Fibroblast of skin of back (primary cell): ENCODE results near the gene U2AF2.

Source experiments
- DNase-seq: peaks from one replicate; pipeline ENCODE4 v3.0.0-alpha.2; 2013

Gene U2AF2

DNA sequence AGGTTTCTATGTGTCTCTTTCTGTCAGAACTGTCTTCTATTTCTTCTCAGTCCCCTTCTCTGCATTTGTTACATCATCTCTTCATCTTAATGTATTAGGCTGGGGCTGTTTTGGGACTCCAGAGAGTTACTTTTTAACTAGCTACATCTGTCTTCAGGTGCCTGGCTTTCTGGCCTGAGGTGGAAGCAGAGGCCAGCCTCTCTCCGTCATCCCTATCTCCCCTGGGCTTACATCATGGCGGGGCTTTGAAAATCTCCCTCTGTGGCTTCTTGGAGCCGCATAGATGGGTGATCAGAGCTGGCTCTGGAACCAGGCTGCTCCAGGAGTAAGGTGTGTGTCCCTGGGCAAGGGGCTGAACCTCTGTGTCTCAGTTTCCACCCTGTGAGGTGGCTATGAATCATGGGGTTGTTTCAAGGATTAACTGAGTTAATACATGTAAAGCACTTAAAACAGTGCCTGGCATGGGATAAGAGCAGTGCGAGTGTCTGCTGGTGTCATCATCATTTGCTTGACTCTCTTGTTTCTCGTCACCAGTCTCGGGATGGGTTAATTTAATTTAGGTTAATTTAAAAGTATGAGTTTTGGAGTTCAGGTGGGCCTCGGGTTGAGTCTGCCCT lies 22.2 kb downstream of the U2AF2 start:
- DNase-seq, result no peak

DNA sequence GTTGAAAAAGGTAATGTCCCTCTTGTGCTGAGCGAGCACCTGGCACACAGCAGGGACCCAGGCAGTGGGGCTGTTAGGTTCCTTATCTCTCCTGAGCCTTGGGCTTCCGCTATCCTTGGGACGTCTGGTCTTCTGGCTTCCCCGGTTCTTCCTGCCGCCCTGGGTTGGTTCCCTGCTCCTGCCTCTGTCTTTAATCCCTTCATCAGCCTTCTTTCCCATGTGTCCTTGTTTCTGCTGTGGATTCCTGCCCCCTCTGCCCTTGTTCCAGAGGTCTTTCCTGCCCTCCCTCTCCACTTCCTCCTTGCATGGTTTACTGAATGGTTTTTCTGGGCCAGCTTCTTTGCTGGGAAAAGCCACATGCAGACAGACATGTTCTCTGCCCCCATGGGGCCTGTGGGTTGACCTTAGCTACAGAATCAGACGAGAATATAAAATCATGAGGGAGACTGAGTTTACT lies 22.8 kb downstream of the U2AF2 start:
- no peak for DNase-seq

DNA sequence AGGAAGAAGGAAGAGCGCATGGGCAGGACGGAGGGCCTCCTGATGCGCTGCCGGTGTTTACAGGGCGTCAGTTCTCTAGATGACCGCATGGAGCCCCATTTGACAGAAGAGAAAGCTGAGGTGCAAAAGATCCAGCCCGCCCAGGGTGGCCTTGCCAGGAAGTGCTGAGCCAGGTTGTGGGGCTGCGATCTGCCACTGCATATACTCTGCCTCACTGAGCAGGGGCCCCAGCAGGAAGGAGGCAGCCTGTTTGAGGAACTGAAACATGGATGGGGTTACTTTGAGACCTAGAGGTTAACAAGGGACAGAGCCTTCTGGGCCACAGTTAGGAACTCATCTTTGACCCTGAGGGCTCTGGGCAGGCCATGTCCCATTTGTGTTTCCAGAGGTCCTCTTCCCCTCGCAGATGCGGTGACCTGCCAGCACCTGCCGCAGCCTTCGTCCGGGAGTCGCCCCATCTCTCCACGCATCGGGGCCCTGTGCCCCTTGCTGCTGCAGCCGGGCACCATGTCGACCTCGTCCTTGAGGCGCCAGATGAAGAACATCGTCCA lies 23.4 kb downstream of the U2AF2 start:
- DNase-seq, result no peak

DNA sequence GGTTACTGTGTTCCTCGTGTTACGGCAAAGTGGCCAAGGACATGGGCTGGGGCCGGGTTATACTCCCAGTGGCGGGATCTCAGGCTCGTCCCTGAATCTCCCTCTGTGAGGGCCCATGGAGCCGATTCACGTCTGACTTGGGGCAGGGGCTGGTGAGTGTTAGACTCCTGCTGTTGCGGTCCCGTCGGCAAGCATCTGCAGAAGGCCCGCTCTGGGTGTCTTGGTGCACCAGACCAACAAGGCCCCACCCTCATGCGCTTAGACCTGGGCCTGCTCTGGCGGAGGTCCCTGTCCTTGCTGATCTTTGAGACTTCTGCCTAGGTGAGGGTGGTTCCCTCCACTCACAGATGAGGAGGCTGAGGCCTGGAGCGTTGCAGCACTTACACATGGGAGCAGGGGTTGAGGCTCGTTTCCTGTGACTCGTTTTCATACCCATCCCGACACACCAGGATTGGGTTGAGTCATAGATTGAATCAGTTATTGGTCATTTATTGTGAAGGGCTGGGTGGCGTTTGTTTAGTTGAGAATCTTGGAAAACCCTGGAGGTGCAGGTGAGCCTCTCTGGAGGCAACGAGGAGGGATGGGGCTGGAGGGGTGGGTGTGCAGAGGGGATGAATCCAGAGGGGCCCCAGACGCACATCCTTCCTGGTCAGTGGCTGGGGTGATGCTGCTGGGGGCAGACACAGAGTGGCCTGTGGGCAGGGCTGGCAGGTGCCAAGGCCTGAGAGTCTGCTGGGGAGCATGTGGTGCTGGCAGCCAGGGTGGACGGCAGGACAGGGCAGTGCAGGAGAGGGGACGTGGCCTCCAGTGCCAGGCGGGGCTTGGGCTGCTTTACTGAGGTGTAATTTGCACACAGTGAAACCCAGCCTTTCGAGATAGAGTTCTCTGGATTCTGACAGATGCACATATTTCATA lies 24.8 kb downstream of the U2AF2 start:
- peak; percentile 24 for DNase-seq

- no peak for DNase-seq
Observed at GRCh38 chr19:55680339-55681130, 25.7 kb downstream of the U2AF2 start.

DNA sequence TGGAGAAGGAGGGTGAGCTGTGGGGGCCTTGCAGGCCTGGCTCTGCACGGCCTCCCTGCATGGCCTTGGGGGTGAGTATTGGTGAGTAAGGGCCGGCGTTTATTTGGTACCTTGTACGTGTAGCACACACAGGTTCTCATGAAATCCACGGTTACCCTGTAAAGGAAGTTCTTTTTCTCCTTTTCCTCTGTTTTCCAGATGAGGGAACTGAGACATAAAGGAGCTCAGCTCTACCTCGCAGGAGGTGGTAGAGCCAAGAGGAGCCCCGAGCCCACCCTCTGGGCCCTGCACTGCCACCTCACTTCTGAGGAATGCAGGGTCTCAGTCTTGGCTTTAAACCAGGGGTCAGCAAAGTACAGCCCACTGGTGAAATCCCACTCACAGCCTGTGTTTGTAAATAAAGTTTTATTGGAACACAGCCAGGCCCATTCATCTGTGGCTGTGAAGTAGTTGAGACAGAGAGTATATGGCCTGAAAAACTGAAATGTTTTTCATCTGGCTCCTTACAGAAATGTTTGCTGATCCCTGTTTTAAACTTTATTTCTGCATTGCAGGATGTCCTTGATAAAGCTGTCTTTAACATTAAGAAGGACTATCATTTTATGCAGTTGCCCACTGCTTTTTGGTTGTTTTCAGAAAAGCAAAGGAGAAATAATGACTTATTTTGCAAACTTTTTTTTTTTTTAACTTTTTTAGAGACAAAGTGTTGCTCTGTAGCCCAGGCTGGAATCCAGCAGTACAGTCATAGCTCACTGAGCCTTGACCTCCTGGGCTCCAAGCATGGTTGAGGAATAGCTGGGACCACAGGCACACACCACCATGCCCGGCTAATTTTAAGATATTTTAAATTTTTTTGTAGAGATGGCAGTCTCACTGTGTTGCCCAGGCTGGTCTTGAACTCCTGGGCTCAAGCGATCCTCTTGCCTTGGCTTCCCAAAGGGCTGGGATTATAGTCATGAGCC lies 26.6 kb downstream of the U2AF2 start:
- DNase-seq, result no peak

- no peak for DNase-seq
Observed at GRCh38 chr19:55683449-55684261, 28.8 kb downstream of the U2AF2 start.

GRCh38 chr19:55684946-55685681 lies 30.3 kb downstream of the U2AF2 start:
- DNase-seq, result no peak

GRCh38 chr19:55685776-55686175 lies 30.9 kb downstream of the U2AF2 start:
- no peak for DNase-seq

GRCh38 chr19:55686311-55687050 lies 31.6 kb downstream of the U2AF2 start:
- DNase-seq, result no peak

GRCh38 chr19:55687281-55688201 lies 32.7 kb downstream of the U2AF2 start:
- DNase-seq, result no peak

DNA sequence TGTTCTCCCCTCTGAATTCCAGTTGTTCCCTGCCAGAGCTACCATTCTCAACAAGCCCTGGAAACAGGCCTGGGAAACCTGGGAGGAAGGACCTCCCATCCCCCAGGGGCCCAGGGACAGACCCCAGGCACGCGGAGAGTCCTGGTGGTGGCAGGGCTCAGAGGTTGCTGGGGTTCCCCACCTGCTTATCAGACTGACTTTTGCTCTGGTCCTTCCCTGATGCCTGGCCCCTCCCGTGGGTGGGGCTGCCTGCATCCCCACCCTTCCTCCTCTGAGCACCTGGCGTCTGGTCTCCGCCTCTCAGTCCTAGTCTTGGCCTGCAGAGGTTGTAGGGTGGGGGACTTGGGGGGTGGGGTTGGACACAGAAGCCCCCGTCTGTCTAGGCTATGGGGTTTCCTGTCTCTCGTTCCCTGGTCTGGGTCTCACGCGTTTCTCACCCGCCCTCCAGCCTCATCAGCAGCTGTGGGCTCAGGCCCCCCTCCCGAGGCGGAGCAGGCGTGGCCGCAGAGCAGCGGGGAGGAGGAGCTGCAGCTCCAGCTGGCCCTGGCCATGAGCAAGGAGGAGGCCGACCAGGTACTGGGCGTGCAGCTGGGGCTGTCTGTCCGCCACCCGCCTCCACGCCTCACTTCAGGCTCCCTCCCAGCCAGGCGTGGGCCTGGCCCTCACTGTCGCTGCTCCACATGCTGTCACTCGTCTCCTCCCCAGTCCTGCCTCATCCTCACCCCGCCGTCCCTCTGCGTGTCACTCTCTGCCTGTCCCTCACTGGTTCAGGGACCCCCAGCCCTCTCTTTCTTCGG lies 33.8 kb downstream of the U2AF2 start:
- no peak for DNase-seq

DNA sequence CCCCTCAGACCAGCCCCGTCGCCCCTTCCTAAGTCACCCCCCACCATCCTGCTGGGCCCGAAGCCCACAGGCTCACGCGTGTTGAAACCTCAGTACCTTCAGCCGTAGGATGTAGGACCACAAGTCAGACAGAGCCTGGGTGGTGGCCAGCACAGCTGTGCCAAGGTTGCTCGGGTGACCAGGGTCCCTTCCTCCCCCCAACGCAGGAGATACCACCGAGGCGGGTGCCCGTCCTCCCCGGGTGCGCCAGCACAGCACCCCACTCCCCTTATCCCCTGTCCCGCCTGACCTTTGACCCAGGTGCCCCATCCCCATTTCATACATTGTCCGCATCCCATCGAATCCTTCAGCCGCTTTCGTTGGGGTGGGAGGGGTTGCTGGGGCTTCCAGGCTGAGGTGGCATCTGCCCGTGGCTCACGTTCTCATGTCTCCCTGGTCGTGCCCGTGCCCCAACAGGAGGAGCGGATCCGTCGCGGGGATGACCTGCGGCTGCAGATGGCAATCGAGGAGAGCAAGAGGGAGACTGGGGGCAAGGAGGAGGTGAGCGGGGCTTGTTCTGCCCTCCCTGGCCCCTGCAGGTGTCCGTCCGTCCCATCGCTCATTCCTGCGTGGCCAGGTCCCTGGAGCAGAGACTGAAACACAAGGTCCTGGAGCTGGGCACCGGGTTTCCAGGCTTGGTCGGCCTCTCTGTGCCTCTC lies 34.7 kb downstream of the U2AF2 start:
- no peak for DNase-seq

DNA sequence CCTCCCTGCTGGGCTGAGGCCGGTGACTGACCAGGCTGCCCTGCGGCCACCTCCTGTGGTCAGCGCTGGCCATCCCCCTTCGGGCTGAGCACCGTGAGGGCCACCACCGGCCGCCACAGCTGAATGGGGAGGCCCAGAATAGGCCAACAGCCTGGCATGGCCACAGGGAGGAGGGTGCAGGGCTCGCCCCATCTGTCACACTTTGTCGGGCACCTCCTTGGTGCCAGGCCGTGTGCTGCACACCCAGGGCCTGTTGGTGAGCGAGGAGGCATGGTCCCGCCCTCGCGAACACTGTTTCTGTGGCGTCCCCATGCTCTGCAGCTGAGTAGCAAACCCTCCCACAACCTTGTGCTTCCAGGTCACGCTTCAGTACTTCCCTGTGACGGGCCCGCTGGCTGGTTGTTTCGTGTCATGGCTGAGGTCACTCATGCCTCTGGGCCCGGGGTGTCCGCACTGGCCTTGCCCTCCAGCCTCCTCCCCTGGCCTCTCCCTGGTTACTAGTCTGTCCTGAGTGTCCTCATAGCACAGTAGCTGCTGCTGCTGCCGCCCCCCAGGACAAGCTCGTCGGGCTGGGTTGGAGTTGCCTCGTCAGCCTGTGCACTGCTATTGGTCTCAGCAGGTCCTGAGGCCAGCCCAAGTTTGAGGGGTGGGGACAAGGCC lies 35.4 kb downstream of the U2AF2 start:
- DNase-seq, result no peak

DNA sequence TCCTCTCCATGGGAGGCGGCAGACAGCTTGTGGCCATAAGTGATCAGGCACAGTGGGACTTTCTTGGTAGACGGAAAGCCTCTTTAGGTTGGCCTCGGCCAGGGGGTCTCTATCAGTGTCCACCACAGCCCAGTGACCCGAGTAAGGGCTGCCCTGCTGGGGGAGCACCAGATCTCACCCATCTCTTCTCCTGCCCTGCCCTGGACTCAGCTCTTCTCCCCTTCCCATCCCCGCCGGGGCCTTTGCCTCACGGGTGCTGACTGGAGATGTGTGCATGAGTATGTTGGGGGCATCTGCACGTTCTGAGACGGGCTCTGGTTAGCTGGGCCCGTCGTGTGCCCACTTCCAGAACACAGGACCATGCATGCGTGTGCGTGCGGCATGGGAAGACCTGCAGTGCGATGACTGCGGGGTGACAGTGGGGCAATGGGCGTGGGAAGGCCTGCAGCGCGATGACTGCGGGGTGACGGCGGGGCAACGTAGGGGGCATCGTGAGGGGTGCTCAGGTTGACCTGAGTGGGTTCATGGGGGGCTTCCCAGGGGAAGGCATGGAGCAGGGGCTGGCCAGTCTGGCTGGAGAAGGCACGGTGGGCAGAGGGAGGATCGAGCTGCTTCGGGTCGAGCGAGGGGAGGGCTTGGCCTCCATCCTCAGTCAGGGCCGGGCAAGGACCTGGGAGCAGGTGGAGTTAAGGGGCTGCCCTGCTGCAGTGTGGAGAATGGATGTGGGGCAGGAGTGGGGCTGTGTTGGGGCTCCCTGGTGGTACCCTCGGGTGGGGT lies 36.1 kb downstream of the U2AF2 start:
- DNase-seq, result no peak
